GM19455 (cell line): ENCODE measurements around the gene WASF3.

Experiments used
- ATAC-seq: cut with Tn5 transposase; IDR thresholded peaks from one replicate; pipeline ENCODE4 v1.9.1; 2021; ENCODE audit not compliant: unreplicated experiment

Gene WASF3

DNA sequence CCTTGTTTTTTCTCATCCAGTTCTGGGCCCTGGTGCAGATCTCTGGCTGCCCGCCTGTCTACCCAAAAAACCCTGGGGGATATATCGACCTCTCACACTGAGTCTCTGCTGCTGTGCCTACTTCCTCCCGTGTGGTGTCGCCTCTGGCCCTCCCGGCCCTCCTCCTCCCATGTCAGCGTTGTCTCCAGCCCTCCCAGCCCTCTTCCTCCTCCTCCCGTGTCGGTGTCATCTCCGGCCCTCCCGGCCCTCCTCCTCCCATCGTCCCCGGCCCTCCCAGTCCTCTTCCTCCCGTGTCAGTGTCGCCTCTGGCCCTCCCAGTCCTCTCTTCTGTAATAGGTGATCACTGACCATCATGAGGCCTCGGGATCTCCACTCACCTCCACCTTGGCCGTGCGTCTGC, 121.3 kb downstream of the WASF3 start:
- no peak for ATAC-seq

DNA sequence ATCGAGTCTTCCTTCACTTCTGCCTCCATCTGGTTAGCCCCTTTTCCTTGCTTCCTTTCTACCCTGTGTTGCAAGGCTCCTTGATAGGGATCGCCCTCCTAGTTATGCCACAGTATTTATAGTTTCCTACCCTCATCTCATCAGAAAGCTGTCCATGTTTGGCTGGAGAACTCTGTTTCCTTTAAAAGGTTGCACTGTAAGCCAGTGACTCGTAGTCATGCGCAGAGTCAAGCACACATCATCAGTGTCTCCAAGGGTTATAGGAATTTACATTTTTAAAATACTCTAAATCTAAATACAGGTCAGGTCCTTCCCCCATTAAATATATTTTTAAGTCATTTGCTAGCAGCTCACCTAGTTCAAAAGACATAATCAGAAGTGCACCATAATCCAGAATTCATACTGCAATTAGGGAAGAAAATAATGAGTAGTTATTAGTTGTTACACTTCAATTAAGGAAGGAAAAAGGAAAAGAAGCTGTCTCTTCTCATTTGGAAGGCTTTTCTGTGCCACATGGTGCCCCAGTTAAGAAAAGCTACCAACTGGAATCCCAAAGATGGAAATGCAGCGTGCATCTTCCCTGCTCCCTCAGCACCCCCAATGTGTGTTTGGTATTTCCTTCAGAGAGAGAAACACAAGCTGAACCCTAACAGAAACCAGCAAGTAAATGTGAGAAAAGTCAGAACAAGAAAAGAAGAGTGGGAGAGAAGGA, 122.1 kb downstream of the WASF3 start:
- no peak for ATAC-seq

GRCh38 chr13:26680123-26680450, 122.6 kb downstream of the WASF3 start:
- ATAC-seq, result no peak

DNA sequence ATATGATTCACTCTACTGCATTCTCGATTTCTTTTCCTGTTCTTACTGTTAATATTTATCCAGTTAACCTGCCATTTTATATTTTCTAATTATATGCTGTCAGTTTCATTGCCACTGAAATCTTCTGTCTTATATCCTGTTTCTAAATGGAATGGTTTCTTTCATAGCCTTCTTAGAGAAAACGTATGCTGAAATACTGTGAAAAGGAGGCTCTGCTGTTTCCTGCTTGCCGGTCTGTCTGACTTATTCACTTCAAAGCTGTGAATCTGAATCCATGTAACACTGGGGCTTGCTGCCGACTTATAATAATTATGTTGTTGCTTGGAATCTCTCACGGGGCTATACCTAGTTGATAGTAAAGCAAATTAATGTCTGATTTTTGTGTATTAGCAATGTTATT, 123.1 kb downstream of the WASF3 start:
- ATAC-seq, result no peak

DNA sequence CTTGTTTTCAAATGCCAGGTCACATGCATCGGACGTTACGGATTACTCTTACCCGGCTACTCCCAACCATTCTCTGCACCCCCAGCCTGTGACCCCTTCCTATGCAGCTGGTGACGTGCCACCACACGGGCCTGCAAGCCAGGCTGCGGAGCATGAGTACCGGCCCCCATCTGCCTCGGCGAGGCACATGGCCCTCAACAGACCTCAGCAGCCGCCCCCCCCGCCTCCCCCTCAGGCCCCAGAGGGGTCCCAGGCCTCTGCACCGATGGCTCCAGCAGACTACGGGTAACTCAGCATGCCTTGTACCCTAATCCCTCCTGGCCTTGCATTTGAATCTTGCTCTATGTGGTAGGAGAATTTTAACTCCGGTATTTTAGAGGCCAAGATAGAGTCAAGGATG, 123.6 kb downstream of the WASF3 start:
- no peak for ATAC-seq

DNA sequence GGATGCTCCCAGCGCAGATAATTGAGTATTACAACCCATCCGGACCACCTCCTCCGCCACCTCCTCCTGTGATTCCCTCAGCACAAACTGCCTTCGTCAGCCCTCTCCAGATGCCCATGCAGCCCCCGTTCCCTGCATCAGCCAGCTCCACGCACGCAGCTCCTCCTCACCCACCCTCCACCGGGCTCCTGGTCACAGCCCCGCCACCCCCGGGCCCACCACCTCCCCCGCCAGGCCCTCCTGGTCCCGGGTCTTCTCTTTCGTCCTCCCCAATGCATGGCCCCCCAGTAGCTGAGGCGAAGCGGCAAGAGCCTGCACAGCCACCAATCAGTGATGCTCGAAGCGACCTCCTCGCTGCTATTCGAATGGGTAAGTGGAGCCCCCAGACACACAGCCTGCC, 125.1 kb downstream of the WASF3 start:
- ATAC-seq, result no peak

DNA sequence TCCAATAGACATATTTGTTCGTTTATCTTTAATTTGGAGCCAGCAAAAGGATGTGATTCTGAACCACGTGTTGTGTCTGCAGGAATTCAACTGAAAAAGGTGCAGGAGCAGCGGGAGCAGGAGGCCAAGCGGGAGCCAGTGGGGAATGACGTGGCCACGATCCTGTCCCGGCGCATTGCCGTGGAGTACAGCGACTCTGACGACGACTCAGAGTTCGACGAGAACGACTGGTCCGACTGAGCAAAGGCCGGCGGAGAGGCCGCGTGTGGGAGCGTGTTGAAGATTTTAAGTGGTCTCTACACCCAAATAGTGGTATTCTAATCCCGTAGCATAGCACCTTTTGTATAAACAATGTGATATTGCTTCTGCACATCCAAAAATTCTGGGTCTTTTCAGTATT, 128.1 kb downstream of the WASF3 start:
- no peak for ATAC-seq

GRCh38 chr13:26686285-26686684, 128.8 kb downstream of the WASF3 start:
- ATAC-seq, result no peak

DNA sequence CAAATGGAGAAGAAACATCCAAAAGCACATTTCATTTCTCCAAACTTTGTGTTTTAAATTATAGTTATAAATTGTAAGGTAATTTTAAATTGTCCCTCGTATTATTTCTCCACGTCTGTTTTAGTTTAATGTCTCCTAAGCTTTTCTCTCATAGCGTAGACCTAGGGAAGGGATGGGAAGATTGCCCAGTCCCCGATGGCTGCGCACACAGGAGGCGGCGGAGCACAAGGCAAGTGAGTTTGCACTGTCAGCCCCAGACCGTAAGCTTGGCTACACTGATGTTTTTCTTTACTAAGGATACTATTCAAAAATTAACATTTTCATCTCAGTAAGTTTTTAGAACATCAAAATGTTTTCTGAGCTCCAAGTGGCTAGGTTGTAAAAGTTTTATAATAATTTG, 130.8 kb downstream of the WASF3 start:
- no peak for ATAC-seq

DNA sequence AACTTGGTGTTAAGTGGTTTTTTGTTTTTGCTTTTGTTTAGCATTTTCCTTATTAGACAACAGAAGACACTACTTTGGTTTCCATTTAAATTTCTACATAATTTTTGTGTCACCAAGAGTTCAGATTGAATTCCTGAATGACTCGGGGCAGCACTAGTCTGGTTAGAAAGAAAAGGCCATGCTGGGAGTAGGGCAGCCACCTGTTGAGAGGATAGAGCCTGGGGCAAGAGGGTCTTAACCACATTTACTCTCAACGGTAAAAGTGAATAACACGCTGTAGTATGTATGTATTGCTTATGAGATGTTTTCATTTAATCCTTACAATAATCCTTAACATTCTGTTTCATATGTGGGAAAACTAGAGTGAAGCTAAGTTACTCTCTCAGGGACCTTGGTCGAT, 131.5 kb downstream of the WASF3 start:
- ATAC-seq, result no peak

GRCh38 chr13:26693749-26694463, 136.4 kb downstream of the WASF3 start:
- no peak for ATAC-seq

DNA sequence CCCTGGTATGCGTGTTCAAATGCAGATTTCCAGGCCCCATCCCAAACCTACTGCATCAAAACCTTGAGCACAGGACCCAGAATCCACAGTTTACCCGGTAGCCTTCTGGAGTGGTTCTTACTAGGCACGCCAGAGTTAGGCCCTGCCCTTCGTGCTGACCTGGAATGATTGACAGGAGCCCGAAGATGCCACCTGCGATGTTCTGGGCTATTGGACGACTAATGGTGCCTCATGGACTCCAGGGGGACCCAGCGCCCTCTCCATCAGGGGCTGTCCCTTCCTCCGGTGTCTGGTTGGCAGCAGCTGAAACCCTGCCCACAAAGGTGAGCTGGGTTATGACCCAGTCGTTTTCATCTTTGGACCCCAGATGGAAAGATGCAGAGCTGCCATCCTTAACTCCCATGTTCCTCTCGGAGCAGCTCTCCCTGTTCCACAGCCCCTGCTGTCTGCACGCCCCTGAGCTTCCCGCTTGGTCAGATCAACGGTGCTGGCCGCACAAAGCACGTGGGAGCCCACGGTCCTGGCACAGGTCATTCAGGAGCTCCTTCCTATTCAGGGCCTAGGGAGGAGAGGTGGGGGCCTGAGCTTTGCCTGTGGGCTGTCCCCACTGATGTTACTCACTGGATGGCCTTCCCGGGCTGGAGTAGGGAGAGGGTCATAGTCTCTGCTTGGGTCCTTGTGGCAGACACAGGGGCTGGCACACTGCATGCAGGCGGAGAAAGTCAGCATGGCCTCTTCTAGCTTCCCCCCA, 137.3 kb downstream of the WASF3 start:
- ATAC-seq, result no peak

- no peak for ATAC-seq
These were observed 137.8 kb downstream of the WASF3 start for GRCh38 chr13:26695360-26695705.

DNA sequence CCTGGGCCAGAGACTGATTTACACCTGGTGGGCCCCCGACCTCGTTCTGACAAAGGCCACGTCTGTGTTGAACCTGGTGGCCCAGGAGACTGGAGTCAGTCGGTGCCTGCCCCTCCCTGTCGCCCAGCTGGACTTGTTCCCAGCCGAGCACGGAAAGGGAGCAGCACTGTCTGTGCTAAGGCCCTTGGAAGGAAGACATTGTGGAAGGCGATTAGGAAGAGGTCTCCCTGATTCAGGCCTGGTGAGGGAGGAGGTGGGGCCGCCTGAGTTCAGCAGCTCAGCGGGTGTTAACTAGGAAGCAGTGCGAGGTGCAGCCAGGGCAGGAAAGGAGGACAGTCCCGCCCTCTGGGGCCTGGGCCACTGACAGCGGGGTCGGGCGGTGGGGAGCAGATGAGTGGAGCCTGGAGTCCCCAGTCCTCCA, 138.4 kb downstream of the WASF3 start:
- ATAC-seq, result no peak

DNA sequence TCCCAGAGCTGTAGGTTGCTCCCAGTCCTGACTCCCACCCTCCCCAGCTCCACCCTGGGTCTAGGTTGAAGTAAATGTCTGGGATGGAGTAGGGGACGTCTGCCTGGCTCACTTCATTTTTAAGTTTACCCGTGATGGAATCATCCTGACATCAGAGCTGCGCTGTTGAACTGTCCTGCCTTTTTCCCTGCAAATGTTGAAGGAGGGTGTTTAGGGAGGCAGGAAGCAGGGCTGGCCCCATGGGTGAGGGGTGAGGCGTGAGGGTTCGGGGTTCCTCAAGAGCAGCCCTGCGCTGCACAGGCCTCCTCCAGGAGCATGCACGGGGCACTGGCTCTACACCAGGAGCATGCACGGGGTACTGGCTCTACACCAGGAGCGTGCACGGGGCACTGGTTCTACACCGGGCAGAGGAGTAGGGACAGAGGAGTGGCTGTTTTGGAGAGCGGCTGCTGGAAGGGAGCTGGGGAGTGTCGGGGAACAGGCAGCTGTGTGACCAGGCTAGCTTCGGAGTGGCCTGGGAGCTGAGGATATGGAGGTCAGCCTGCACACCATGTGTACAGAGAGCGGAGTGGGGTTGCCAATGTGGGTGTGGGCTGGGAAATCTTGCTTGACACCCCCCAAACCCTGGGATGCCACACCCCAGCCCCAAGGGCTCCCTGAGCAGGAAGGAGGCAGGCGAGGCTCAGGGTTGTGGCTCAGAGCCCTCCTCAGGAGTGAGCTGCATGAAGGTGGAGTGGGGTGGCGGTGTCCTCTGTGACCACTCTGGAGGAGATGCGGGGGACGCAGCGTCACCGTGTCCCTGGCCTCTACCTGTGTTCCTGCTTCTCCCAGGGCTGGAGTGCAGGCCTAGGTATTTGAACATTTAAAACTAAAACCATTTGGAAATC, 139.8 kb downstream of the WASF3 start:
- no peak for ATAC-seq

DNA sequence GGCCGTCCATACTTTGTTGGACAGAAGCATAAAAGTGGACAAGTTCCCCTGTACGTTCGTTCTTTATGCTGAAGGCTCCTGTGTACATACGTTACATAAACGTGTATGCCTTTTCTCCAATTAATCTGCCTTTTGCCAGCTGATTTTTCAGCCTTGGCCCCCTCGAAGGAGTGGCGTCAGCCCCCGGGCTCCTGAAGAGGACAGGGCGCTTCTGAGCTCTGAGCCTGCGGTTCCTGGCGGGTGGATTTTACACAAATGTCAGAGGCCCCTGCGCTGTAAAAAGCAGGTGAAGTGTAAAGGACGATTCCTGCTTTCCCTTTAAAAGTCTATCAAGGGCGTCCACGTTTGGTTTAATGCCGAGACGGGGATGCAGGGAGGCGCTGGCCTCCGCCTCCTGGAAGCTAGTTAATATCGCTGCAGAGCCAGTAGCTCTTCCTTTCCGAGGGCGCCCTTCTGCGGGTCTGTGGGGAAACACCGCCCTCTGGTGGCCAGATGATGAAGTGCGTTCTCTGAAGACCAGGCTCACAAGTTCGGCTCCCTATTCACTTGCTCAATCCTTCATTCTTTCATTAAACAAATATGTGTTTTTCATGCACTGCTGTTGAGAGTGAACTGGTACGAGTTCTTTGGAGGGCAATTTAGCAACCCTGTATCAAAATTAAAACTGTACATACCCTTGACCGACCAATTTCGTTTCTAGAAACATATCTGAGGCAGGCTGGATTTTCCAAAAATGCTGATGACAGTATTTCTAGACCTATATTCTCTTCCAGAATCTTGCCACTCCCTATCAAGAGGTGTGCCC, 141.1 kb downstream of the WASF3 start:
- ATAC-seq, result no peak

DNA sequence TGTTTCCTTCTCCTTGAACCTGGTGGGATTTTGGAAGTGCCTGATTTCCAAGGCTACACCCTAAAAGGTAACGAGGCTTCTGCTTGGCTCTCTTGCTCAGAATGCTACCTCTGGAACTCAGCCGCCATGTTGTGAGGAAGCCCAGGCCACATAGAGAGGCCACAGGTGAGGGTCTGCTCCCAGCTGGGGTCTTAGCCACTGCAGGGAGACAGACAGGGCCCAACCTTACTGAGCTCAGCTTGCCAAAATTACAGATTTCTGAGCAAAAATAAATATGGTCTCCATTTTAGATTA, 141.7 kb downstream of the WASF3 start:
- no peak for ATAC-seq

- ATAC-seq, result no peak
These were observed 148.1 kb downstream of the WASF3 start for GRCh38 chr13:26705536-26705935.

DNA sequence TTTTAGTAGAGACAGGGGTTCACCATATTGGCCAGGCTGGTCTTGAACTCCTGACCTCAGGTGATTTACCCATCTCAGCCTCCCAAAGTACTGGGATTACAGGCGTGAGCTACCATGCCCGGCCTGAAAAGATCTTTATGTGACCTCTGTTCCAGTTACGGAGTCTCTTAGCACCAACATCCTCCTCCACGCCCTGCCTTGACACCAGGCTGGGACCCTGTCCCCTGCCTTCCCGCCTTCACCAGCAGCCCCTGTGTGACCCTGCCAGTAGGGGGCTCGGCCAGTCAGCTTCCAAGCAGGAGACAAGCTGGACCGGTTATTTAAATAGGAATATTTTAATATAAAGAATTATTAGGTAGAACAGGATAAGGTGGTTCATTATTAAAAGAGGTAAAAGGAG, 148.9 kb downstream of the WASF3 start:
- ATAC-seq, result no peak

GRCh38 chr13:26707122-26708006, 149.9 kb downstream of the WASF3 start:
- no peak for ATAC-seq
